H1 (cell line): ENCODE measurements around the gene SLC22A15. TPM values are rescaled to one million over a fixed set of nuclear protein-coding genes. Genes with fewer than 3 reads are reported as not detected.

Experiments used
- CTCF ChIA-PET: fragments of 300-600 bp; sonication (Branson Sonifier 250); formaldehyde crosslinking; loops from one replicate; lab custom pipeline; 2021; ENCODE audit not compliant: partially characterized antibody; lab: Charles Lee
- POLR2A ChIA-PET: fragments of 300-600 bp; sonication (Branson Sonifier 250); formaldehyde crosslinking; loops from one replicate; lab custom pipeline; 2021; ENCODE audit warnings: inconsistent platforms; ENCODE audit not compliant: partially characterized antibody; lab: Charles Lee
- DNase-seq, 2 experiments: peaks; one replicate each; pipeline versions ENCODE4 v3.0.0 to v3.0.0-alpha.2; 2010 to 2022; ENCODE audit warnings: low spot score in 2 of 2, low read depth in 1 of 2, mixed read lengths in 1 of 2
- FAIRE-seq: peaks from 2 replicates; lab custom pipeline; 2011; peaks lifted over from hg19 to GRCh38; lab: Jason Lieb, UNC
- H2AFZ ChIP-seq: 2 replicates; pipeline ENCODE4 v1.8.1; 2012; ENCODE audit warnings: low read length, inconsistent platforms
- H2AK5ac ChIP-seq: 2 replicates; pipeline ENCODE4 v1.6.1; 2013; ENCODE audit warnings: low read depth, low read length
- H2BK120ac ChIP-seq: replicated peaks from 2 replicates; pipeline ENCODE3; 2013; ENCODE audit warnings: low read depth, low read length, inconsistent platforms
- H2BK12ac ChIP-seq: 2 replicates; pipeline ENCODE4 v1.6.1; 2013; ENCODE audit warnings: low read depth, low read length
- H2BK15ac ChIP-seq: 2 replicates; pipeline ENCODE4 v1.6.1; 2013; ENCODE audit warnings: low read length
- H2BK20ac ChIP-seq: 2 replicates; pipeline ENCODE4 v1.6.1; 2013; ENCODE audit warnings: low read length
- H2BK5ac ChIP-seq: 2 replicates; pipeline ENCODE4 v1.6.1; 2013; ENCODE audit warnings: low read depth, low read length
- H3K14ac ChIP-seq: 2 replicates; pipeline ENCODE4 v1.6.1; 2013; ENCODE audit warnings: inconsistent platforms; ENCODE audit not compliant: insufficient read length
- H3K18ac ChIP-seq: 2 replicates; pipeline ENCODE4 v1.6.1; 2013; ENCODE audit warnings: low read length; ENCODE audit errors: extremely low read depth
- H3K23ac ChIP-seq: 2 replicates; pipeline ENCODE4 v1.6.1; 2013; ENCODE audit warnings: inconsistent platforms; ENCODE audit not compliant: insufficient read length
- H3K23me2 ChIP-seq: 2 replicates; pipeline ENCODE4 v1.6.1; 2013; ENCODE audit warnings: low read depth, low read length
- H3K27ac ChIP-seq: 2 replicates; pipeline ENCODE4 v1.6.1; 2011; ENCODE audit warnings: low read depth, low read length, inconsistent platforms
- H3K27me3 ChIP-seq, 4 experiments: replicated peaks in 1 of 4; 1 replicate in 1 of 4; 2 replicates in 3 of 4; pipeline versions ENCODE4 v1.6.1 to v1.8.1; 2011 to 2013; ENCODE audit warnings: low read length in 3 of 4, mild to moderate bottlenecking in 3 of 4, inconsistent platforms in 2 of 4, mixed read lengths in 2 of 4, moderate library complexity in 1 of 4; ENCODE audit not compliant: control insufficient read depth in 3 of 4, insufficient read depth in 3 of 4; ENCODE audit errors: extremely low read depth in 1 of 4
- H3K36me3 ChIP-seq, 4 experiments: 2 replicates each; pipeline versions ENCODE4 v1.6.1 to v1.8.1; 2011 to 2013; ENCODE audit warnings: mild to moderate bottlenecking in 4 of 4, low read length in 3 of 4, moderate library complexity in 2 of 4, control low read depth in 1 of 4, inconsistent platforms in 1 of 4; ENCODE audit not compliant: insufficient read depth in 4 of 4, control insufficient read depth in 2 of 4
- H3K4ac ChIP-seq: replicated peaks from 2 replicates; pipeline ENCODE3; 2013; ENCODE audit warnings: low read length, low read depth, mixed read lengths, inconsistent platforms; ENCODE audit not compliant: insufficient read length
- H3K4me1 ChIP-seq, 4 experiments: replicated peaks in 1 of 4; 1 replicate in 1 of 4; 2 replicates in 3 of 4; pipeline versions ENCODE4 v1.6.1 to v1.8.1; 2011 to 2013; ENCODE audit warnings: low read length in 3 of 4, inconsistent platforms in 2 of 4, mixed read lengths in 1 of 4; ENCODE audit not compliant: insufficient read depth in 4 of 4, control insufficient read depth in 3 of 4
- H3K4me2 ChIP-seq, 2 experiments: 2 replicates each; pipeline versions ENCODE4 v1.6.1 to v1.8.1; 2011 to 2013; ENCODE audit warnings: low read depth in 2 of 2, low read length in 2 of 2, control low read depth in 1 of 2, inconsistent platforms in 1 of 2, mild to moderate bottlenecking in 1 of 2; ENCODE audit not compliant: insufficient read depth in 1 of 2
- H3K4me3 ChIP-seq, 4 experiments: fragments of 200-600, 300-600 bp in 1 of 4; sonication (generic), shearing (Covaris generic), sonication (Bioruptor Twin) in 1 of 4; 2 replicates each; pipeline versions ENCODE4 v1.5.1 to v1.8.1; 2011 to 2016; ENCODE audit warnings: low read length in 4 of 4, low read depth in 3 of 4, control low read depth in 2 of 4, inconsistent platforms in 2 of 4, mild to moderate bottlenecking in 2 of 4, mixed read lengths in 1 of 4, moderate library complexity in 1 of 4; ENCODE audit not compliant: insufficient read depth in 2 of 4; ENCODE audit errors: extremely low read depth in 1 of 4
- H3K56ac ChIP-seq: replicated peaks from 2 replicates; pipeline ENCODE3; 2013; ENCODE audit warnings: low read depth, mild to moderate bottlenecking, mixed read lengths, low read length, inconsistent platforms; ENCODE audit not compliant: insufficient read length
- H3K79me1 ChIP-seq: 2 replicates; pipeline ENCODE4 v1.6.1; 2013; ENCODE audit warnings: low read depth, low read length, control low read depth
- H3K79me2 ChIP-seq, 2 experiments: 2 replicates each; pipeline versions ENCODE4 v1.6.1 to v1.8.1; 2012 to 2013; ENCODE audit warnings: low read length in 2 of 2, mild to moderate bottlenecking in 2 of 2, inconsistent platforms in 1 of 2; ENCODE audit not compliant: insufficient read depth in 2 of 2, control insufficient read depth in 1 of 2
- H3K9ac ChIP-seq, 4 experiments: replicated peaks in 1 of 4; 1 replicate in 1 of 4; 2 replicates in 3 of 4; pipeline versions ENCODE4 v1.6.1 to v1.8.1; 2011 to 2013; ENCODE audit warnings: low read depth in 3 of 4, low read length in 3 of 4, control low read depth in 2 of 4, mild to moderate bottlenecking in 2 of 4, moderate library complexity in 2 of 4, inconsistent platforms in 1 of 4; ENCODE audit errors: extremely low read depth in 1 of 4
- H3K9me3 ChIP-seq, 2 experiments: 2 replicates each; pipeline versions ENCODE4 v1.6.1 to v1.8.1; 2012 to 2013; ENCODE audit warnings: mild to moderate bottlenecking in 2 of 2, moderate library complexity in 2 of 2, control low read depth in 1 of 2, inconsistent platforms in 1 of 2, low read depth in 1 of 2, low read length in 1 of 2, mixed read lengths in 1 of 2; ENCODE audit not compliant: insufficient read depth in 2 of 2
- H4K20me1 ChIP-seq, 2 experiments: replicated peaks in 1 of 2; 2 replicates each; pipeline versions ENCODE3 to v1.8.1; 2011 to 2013; ENCODE audit warnings: inconsistent platforms in 2 of 2, low read length in 2 of 2, mild to moderate bottlenecking in 1 of 2; ENCODE audit not compliant: insufficient read depth in 2 of 2, control insufficient read depth in 1 of 2
- H4K5ac ChIP-seq: 2 replicates; pipeline ENCODE4 v1.6.1; 2013; ENCODE audit warnings: low read length, low read depth, mixed read lengths, inconsistent platforms; ENCODE audit not compliant: insufficient read length
- H4K8ac ChIP-seq: 2 replicates; pipeline ENCODE4 v1.8.0; 2013; ENCODE audit warnings: mild to moderate bottlenecking, moderate library complexity, low read length, inconsistent platforms; ENCODE audit not compliant: insufficient read depth; ENCODE audit errors: extremely low read depth
- H4K91ac ChIP-seq: replicated peaks from 2 replicates; pipeline ENCODE3; 2013; ENCODE audit warnings: low read length, mixed read lengths, inconsistent platforms; ENCODE audit not compliant: insufficient read length
- CBX8 ChIP-seq: fragments of 300-800, 300-1000 bp; sonication (generic); IDR thresholded peaks from 2 replicates; pipeline ENCODE4 v1.7.1; 2016; ENCODE audit warnings: low read depth, low read length, borderline replicate concordance
- EP300 ChIP-seq, 2 experiments: IDR thresholded peaks; 1 replicate in 1 of 2; 2 replicates in 1 of 2; pipeline ENCODE4 v1.6.1; 2011 to 2012; ENCODE audit warnings: low read depth in 2 of 2, low read length in 2 of 2, mild to moderate bottlenecking in 2 of 2, borderline replicate concordance in 1 of 2, inconsistent platforms in 1 of 2, moderate library complexity in 1 of 2
- GABPA ChIP-seq: IDR thresholded peaks from 2 replicates; pipeline ENCODE4 v1.6.1; 2011; ENCODE audit warnings: mild to moderate bottlenecking, low read length, moderate library complexity, borderline replicate concordance; ENCODE audit not compliant: insufficient read depth
- MAFK ChIP-seq: IDR thresholded peaks from 2 replicates; pipeline ENCODE4 v1.6.1; 2012; ENCODE audit warnings: low read depth, mild to moderate bottlenecking, improper control_type of control experiment, low read length
- NRF1 ChIP-seq: IDR thresholded peaks from 2 replicates; pipeline ENCODE4 v1.6.1; 2011; ENCODE audit warnings: mild to moderate bottlenecking, low read depth, low read length, improper control_type of control experiment
- RAD21 ChIP-seq, 2 experiments: IDR thresholded peaks in 1 of 2; conservative IDR thresholded peaks in 1 of 2; 2 replicates each; pipeline ENCODE4 v1.6.1; 2011; ENCODE audit warnings: low read depth in 2 of 2, low read length in 2 of 2, improper control_type of control experiment in 1 of 2, inconsistent platforms in 1 of 2, mild to moderate bottlenecking in 1 of 2, moderate library complexity in 1 of 2
- RNF2 ChIP-seq: fragments of 200-900, 300-1000 bp; sonication (generic); IDR thresholded peaks from 2 replicates; pipeline ENCODE4 v1.7.1; 2016; ENCODE audit warnings: borderline replicate concordance, low read depth, mild to moderate bottlenecking, antibody characterized with exemption, low read length; ENCODE audit not compliant: poor library complexity, severe bottlenecking; ENCODE audit errors: missing control alignments
- TBP ChIP-seq: IDR thresholded peaks from 2 replicates; pipeline ENCODE4 v1.6.1; 2011; ENCODE audit warnings: low read depth, low read length, improper control_type of control experiment
- TCF12 ChIP-seq: IDR thresholded peaks from 2 replicates; pipeline ENCODE4 v1.6.1; 2011; ENCODE audit warnings: low read depth, mild to moderate bottlenecking, low read length
- WGBS, 2 experiments: shearing (Covaris generic) in 1 of 2; methylation state at CpG; one replicate each; pipeline versions ENCODE4 v1.1.6 to v1.1.7; 2013 to 2015; ENCODE audit warnings: low lambda C conversion rate in 2 of 2, mixed read lengths in 2 of 2, inconsistent platforms in 1 of 2, low coverage in 1 of 2, missing lambda C conversion rate in 1 of 2; ENCODE audit not compliant: insufficient replicate concordance in 2 of 2, insufficient coverage in 1 of 2, insufficient read length in 1 of 2; ENCODE audit errors: extremely low coverage in 1 of 2, missing lambda C conversion rate in 1 of 2; 5-methylcytosine and 5-hydroxymethylcytosine counted together
- polyA plus RNA-seq, 7 experiments: library from polyadenylated mRNA; depleted of rRNA in 3 of 7; stranded (reverse) in 5 of 7; unstranded in 2 of 7; fragments of >200 nt in 5 of 7; fragments of 200-250 nt in 2 of 7; gene quantifications; 1 replicate in 5 of 7; 2 replicates in 1 of 7; 4 replicates in 1 of 7; pipeline versions ENCODE4 v1.2.1 to v1.2.3, GENCODE V29; 2011 to 2013; ENCODE audit warnings: missing spikeins in 2 of 7, mixed read lengths in 2 of 7
- total RNA-seq: library from RNA; stranded (reverse); fragmentation: NEBNext Ultra II Directional; extraction: Animal tissue kit (Norgen Biotek cat#: 25700); gene quantifications from 2 replicates; pipeline ENCODE4 v1.2.1, GENCODE V29; 2021
- TF ChIP-seq, protein P1 (sequence below), 3 experiments: IDR thresholded peaks; 1 replicate in 2 of 3; 2 replicates in 1 of 3; pipeline versions ENCODE4 v1.5.1 to v1.6.1; 2011; ENCODE audit warnings: low read length in 3 of 3, mild to moderate bottlenecking in 3 of 3, inconsistent platforms in 2 of 3, low read depth in 1 of 3, moderate library complexity in 1 of 3; ENCODE audit not compliant: insufficient read depth in 1 of 3; ENCODE audit errors: control extremely low read depth in 1 of 3

The SLC22A15 gene
- total and polyA plus RNA-seq, 2 of the 8 experiments (the other 6 are each of a cell fraction or from before 2014, with no cell fraction given) = 3.2 to 3.3 TPM

DNA sequence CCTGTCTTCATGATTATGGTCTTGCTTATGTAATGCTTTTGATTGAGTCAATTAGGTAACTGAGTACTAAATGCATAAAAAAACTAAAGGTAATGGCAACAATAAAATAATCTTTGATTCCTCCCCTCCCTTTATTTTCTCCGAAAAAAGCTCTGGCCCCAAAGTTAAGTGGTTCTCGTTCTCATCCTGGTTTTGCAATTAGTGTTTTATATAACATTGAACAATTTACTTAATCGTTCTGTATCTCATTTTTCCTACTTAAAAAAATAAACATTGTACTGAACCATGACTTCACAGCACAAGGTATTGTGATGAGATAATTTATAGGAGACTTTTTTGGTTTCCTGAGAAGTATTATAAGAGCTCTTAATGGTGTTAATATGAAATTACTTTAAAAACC is 11.3 kb downstream of the SLC22A15 start:
- WGBS, 2 experiments = 88% methylated on average over 3 of the region's 3 CpGs; no CpG with 5 or more reads in 1 of the 2 experiments
- no peak overlapping the region for H3K23ac ChIP-seq
- H3K56ac ChIP-seq = no peak overlapping the region
- H4K5ac ChIP-seq = no peak overlapping the region
- no peaks in the 10 kb centered on the region for H3K9me3 ChIP-seq
- H2BK12ac ChIP-seq = no peak overlapping the region
- no peaks in the 10 kb centered on the region for H3K36me3 ChIP-seq
- H3K4me3 ChIP-seq = no peak overlapping the region
- H3K27ac ChIP-seq = no peak overlapping the region
- H2BK15ac ChIP-seq = no peak overlapping the region
- no peak overlapping the region for H2BK5ac ChIP-seq
- no peaks in the 10 kb centered on the region for H3K4me1 ChIP-seq
- H3K79me2 ChIP-seq = 0 out of 4 replicates have a peak, but pooled peaks cover 0 to 3% of the 10 kb centered on the region in 2 experiments
- H3K79me1 ChIP-seq = no peaks in the 10 kb centered on the region; the same call in 1 of the 2 replicates
- DNase-seq (no peak), FAIRE-seq (no peak)
- no peak overlapping the region for H2AFZ ChIP-seq
- H4K20me1 ChIP-seq = no peaks in the 10 kb centered on the region
- no peak overlapping the region for H4K8ac ChIP-seq
- H2BK20ac ChIP-seq = no peak overlapping the region
- H3K23me2 ChIP-seq = peaks cover 2% of the 10 kb centered on the region; the same call in 1 of the 2 replicates
- H4K91ac ChIP-seq = no peak overlapping the region
- ChIA-PET CTCF (interaction anchor here (1.3 to 1.6 kb wide), 2 partner anchors 177 to 270 kb away, joined by 4 to 5 read pairs; no protein-coding TSS in a partner anchor), POLR2A (interaction anchor here (0.6 kb wide), 1 partner anchor 1073 kb away, joined by 3 read pairs; the partner anchor contains the start of gene TTF2)
- H3K4ac ChIP-seq = no peak overlapping the region
- no peak overlapping the region for H3K18ac ChIP-seq
- no peak overlapping the region for H2BK120ac ChIP-seq
- H3K9ac ChIP-seq = no peak overlapping the region
- H3K27me3 ChIP-seq = no peaks in the 10 kb centered on the region
- H2AK5ac ChIP-seq = no peak overlapping the region
- no peak overlapping the region for H3K14ac ChIP-seq
- H3K4me2 ChIP-seq = no peak overlapping the region
- no peak for TF ChIP-seq TCF12
- TF ChIP-seq RNF2 = no peak
- TF ChIP-seq TBP = no peak
- no peak for TF ChIP-seq CBX8
- TF ChIP-seq EP300 (IDR thresholded peaks at IDR 0.05; ENCODE audit: borderline replicate concordance in 1 of 2, low read depth in 2 of 2, low read length in 2 of 2) = no peak
- TF ChIP-seq, protein P1, sequence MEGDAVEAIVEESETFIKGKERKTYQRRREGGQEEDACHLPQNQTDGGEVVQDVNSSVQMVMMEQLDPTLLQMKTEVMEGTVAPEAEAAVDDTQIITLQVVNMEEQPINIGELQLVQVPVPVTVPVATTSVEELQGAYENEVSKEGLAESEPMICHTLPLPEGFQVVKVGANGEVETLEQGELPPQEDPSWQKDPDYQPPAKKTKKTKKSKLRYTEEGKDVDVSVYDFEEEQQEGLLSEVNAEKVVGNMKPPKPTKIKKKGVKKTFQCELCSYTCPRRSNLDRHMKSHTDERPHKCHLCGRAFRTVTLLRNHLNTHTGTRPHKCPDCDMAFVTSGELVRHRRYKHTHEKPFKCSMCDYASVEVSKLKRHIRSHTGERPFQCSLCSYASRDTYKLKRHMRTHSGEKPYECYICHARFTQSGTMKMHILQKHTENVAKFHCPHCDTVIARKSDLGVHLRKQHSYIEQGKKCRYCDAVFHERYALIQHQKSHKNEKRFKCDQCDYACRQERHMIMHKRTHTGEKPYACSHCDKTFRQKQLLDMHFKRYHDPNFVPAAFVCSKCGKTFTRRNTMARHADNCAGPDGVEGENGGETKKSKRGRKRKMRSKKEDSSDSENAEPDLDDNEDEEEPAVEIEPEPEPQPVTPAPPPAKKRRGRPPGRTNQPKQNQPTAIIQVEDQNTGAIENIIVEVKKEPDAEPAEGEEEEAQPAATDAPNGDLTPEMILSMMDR (IDR thresholded peaks at IDR 0.05; ENCODE audit: control extremely low read depth in 1 of 3, insufficient read depth in 1 of 3, low read depth in 1 of 3, low read length in 3 of 3) = no peak
- TF ChIP-seq NRF1 = no peak
- TF ChIP-seq GABPA = no peak
- TF ChIP-seq RAD21 (IDR thresholded peaks at IDR 0.05 in 1 of 2, conservative IDR thresholded peaks at IDR 0.05 in 1 of 2; ENCODE audit: low read depth in 2 of 2, low read length in 2 of 2) = no peak
- no peak for TF ChIP-seq MAFK
